Cortex of kidney (tissue), 1 donor: ENCODE measurements around the gene PLA2G6.
"Not testable (repeated sequence)": the region's sequence is repeated elsewhere in the genome, so short reads cannot be mapped to it uniquely, and the experiment has no call there.

Experiments
- DNase-seq: peaks from one replicate; lab custom pipeline; 2025; lab: John Stamatoyannopoulos, UW

PLA2G6 gene

DNA sequence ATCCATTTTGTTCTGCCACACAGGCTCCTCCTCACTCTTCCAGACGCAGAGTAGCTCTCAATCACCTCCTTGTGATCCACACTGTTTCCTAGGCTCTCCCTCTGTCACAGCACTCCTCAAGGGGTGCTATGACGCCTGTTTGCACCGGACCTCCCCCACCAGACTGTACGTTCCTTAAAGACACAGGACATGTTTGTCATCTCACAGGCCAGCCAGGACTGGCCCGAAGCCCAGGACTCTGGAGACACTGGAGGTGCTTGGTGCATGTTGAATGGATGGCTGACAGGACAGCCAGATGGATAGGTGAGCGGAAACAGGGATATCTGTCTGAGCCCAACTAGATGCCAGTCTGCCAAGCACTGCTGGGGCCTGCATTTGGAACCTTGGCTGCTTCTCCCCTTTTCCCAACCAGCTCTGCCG, 13.6 kb downstream of the PLA2G6 start:
- DNase-seq, result no peak

GRCh38 chr22:38165922-38166593, 15.6 kb downstream of the PLA2G6 start:
- no peak for DNase-seq

DNA sequence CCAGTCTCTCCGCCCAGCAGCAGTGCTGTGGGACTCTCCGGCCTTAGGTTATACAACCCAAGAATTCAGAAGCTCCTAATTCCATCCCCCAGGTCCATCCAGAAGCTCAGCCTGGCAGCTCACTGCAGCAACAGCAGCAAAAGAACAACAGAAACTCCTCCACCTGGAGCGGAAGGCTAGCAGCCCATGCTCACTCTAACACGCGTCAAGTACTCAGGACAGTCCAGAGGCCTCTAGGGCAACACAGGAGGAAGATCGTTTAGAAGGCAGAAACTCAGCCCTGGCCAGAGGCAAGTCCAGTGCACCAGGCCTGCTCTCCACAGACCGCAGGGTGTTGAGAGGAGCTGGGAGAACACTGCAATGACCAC, 17.1 kb downstream of the PLA2G6 start:
- no peak for DNase-seq

DNA sequence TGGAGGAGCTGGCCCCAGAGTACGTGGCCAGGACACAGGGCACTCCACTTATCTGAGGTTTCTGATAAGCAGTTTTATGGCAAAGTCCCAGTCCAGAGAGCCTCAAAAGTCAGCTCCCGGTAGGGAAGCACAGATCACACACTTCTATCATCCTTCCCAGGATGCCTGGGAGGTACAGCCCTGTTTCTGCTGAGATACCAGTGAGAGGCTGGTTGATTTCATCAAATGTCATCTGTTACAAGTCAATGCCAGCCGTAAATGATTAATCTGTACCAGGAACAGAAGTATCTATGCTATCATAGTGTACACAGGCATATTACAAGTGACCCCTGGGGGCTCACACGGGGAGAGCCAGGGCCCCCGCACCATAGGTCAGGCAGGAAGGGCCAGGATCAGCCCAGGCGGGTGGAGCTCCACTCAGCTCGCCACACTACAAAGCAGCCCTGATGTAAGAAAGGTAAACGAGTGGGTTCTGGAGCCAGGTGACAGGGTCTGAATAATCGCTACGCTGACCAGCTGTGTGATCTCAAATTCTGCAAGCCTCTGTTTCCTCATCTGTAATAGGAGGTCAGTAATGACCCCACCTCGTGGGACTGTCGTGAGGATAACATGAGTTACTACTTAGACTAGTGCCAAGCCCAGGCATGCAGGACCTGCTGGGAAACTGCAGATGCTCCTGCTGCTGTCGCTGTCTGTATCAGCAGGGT, 17.6 kb downstream of the PLA2G6 start:
- no peak for DNase-seq

DNA sequence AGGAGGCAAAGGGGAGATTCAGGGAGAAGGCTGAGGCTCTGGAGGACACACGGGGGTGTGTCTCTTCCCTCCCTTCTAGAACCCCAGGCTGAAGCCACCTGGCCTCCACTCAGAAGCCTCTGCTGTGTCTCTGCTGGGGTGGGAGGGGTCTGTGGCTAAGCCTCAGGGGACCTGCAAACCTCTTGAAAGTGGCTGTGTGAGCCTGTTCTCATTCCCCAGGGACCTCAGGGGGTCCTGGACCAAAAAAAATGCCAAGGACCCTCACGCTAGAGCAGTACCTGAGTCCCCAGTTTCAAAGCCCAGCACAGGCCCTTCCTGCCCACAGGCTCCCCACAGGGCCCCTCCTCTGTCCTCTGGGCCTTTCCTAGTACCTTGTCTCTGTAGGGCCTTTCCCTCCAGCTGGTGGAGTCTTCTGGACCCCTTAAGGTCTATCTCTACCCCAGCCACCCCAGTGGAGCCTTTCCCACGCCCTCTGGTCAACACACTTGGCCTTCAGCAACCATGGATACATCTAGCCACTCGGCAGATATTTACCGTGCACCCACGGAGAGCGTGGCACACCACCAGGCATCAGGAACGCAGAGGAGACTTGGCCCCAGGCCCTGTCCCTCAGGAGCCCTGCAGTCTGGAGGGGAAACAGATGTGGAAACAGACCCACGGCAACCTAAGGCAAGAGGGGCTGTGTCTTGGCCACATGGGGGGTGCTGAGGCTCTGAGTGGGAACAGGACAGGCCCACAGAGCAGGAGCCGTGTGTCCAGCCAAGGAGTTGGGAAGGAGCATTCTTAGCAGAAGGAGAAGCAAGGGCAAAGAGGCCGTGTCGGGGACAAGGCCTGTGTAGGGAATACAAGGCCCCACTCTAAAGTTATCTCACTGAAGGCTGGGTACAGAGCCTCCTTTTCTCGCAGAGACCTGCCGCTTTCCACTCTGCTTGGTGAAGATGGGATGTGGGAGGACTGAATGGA, 18.5 kb downstream of the PLA2G6 start:
- DNase-seq, result no peak

DNA sequence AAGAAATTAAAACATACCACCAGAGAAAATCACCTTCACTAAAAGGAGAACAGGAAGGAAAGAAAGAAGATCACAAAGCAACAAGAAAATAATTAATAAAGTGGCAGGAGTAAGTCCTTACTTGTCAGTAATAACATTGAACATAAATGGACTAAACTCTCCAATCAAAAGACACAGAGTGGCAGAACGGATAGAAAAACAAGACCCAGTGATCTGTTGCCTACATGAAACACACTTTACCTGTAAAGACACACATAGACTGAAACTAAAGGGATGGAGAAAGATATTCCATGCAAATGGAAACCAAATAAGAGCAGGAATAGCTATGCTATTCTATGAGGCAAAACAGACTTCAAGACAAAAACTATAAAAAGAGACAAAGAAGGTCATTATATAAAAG, 25.9 kb downstream of the PLA2G6 start:
- no peak for DNase-seq

GRCh38 chr22:38154563-38154915, 27.1 kb downstream of the PLA2G6 start:
- DNase-seq, result not testable (repeated sequence)

GRCh38 chr22:38153821-38154562, 27.6 kb downstream of the PLA2G6 start:
- no peak for DNase-seq

GRCh38 chr22:38151126-38151500, 30.5 kb downstream of the PLA2G6 start:
- no peak for DNase-seq

GRCh38 chr22:38148245-38148644, 33.4 kb downstream of the PLA2G6 start:
- no peak for DNase-seq

DNA sequence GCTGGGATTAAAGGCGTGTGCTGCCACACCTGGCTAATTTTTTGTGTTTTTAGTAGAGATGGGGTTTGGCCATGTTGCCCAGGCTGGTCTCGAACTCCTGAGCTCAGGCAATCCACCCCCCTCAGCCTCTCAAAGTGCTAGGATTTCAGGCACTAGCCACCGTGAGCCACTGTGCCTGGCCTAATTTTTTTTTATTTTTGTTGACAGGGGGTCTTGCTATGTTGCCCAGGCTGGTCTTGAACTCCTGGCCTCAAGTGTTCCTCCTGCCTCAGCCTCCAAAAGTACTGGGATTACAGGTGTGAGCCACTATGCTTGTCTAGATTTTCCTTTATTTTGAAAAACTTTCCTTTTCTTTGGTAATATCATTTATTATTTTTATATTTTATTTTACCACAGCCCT, 35.5 kb downstream of the PLA2G6 start:
- DNase-seq, result not testable (repeated sequence)

- no peak for DNase-seq
Measured at GRCh38 chr22:38144025-38144405, 37.6 kb downstream of the PLA2G6 start.

DNA sequence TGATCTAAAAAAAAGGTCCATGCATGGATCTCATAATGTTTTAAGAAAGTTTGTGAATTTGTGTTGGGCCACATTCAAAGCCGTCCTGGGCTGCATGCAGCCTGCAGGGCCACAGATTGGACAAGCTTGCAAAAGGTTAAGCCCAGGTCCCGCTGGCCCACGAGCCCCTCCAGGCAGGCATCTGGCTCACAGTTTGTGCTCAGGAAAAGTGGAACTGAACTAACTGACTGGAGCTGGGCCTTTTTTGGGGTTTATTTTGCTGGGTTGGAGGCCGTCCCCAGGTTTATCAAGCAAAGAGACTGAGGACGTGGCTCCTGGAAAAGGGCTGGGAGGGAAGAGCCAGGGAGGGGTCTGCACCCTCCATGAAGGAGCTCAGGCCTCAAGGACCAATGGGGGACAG, 39.0 kb downstream of the PLA2G6 start:
- no peak for DNase-seq

GRCh38 chr22:38141217-38141973, 40.2 kb downstream of the PLA2G6 start:
- DNase-seq, result no peak

- DNase-seq, result no peak
Measured at GRCh38 chr22:38139901-38140300, 41.7 kb downstream of the PLA2G6 start.

GRCh38 chr22:38138961-38139360, 42.7 kb downstream of the PLA2G6 start:
- no peak for DNase-seq

DNA sequence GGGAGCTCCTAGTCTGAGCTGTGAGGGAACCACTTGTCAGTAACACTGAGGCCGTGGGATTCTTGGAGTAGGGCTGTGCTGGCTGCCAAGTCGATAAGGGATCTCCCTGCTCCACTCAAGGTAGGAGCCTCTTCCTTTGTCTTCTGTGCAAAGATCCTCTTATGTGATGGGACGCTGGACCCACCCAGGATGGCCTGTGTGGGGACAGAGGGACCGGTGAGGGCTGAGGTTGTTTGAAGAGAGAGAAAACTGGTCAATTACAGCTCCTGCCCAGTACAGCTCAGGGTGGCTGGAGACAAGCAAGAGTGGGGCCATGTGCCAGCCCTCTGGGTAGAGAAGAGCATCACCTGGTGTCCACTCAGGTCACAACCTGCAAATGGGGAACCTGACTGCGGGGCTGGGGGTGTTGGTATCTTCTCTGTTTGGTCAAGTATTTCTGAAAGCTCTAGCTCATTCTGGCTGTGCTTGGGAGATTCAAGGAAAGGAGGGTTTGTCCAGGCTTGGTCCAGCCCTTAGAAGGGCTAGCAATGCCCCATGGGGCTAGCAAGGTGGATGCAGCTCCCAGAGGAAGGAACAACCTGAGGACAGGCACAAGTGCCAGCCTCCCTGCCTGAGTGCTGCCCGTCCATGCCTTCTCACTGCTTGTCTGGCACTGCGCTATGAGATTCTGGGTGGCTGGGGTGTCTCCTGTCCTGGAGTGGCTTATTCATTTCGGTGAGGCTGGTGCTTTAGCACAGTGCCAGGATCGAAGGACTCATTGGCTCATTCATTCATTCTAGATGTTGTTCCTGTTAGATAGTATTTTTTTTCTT, 43.5 kb downstream of the PLA2G6 start:
- no peak for DNase-seq

DNA sequence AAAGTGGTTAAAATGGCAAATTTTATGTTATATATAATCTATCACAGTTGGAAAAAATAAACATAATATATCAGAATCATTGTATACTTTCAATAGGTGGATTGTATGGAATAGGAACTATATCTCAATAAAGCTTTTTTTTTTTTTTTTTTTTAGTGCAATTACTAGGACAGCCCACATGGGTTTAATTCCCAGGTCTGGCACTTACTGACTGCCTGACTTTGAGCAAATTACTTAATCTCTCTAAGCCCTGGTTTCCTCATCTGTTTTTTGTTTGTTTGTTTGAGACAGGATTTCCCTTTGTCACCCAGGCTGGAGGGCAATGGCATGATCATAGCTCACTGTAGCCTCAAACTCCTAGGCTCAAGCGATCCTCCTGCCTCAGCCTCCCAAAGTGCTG, 45.0 kb downstream of the PLA2G6 start:
- DNase-seq, result no peak

GRCh38 chr22:38135133-38135706, 46.4 kb downstream of the PLA2G6 start:
- DNase-seq, result no peak

DNA sequence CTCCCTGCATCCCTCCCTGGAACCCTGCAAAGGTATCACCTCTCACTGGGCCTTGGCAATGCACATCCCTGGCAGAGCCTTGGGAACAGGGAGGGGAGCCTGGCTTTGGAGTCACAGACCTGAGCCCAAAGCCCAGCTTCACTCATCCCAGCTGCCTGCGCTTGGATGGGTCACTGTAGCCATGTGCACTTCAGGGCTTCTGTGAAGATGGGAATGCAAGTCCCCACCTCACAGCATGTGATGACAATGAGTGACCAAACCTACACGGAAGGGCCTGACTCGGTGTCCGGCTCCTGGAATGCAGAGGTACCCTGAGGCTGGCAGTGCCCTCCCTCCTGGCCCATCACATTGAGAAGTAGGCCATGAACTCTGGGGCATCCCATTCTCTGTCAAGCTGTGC, 48.3 kb downstream of the PLA2G6 start:
- DNase-seq, result no peak
